ENCODE data around the gene OSBPL5.

Gene OSBPL5

GRCh38 chr11:3184732-3185347 lies 19.7 kb upstream of the OSBPL5 start:
- no peaks in the 10 kb centered on the region for H3K9me2 ChIP-seq (replicated peaks; ENCODE audit: control insufficient read depth, low read length)
- H3K36me3 ChIP-seq (ENCODE audit: control insufficient read depth, low read length), result no peaks in the 10 kb centered on the region
- no peak overlapping the region for H3K4me3 ChIP-seq (ENCODE audit: low read length)
- H3K4me1 ChIP-seq (ENCODE audit: control insufficient read depth, low read length), result no peaks in the 10 kb centered on the region
- no peaks in the 10 kb centered on the region for H4K20me1 ChIP-seq (ENCODE audit: control insufficient read depth, insufficient read depth, low read depth, low read length)
- no peak overlapping the region for H3K4me2 ChIP-seq (ENCODE audit: low read length)
- H3K27ac ChIP-seq (ENCODE audit: low read depth, low read length), result no peak overlapping the region
- H3K27me3 ChIP-seq (ENCODE audit: control insufficient read depth, low read length), result no peaks in the 10 kb centered on the region
- no peaks in the 10 kb centered on the region for H3K9me3 ChIP-seq (ENCODE audit: control insufficient read depth, insufficient read depth, low read length)
- H3K79me2 ChIP-seq (ENCODE audit: control insufficient read depth, low read length), result no peaks in the 10 kb centered on the region
- H3F3A ChIP-seq (ENCODE audit: control insufficient read depth, insufficient read depth), result no peaks in the 10 kb centered on the region
- TF ChIP-seq CTCF (IDR thresholded peaks at IDR 0.05; ENCODE audit: low read depth, low read length, poor library complexity, severe bottlenecking) (no peak), EZH2phosphoT487 (IDR thresholded peaks at IDR 0.05; ENCODE audit: borderline replicate concordance, low read length) (no peak)

- Histone ChIP-seq H3K4me2 (ENCODE audit: low read length) (no peak overlapping the region), H3K27ac (ENCODE audit: low read depth, low read length) (no peak overlapping the region), H3F3A (ENCODE audit: control insufficient read depth, insufficient read depth) (no peaks in the 10 kb centered on the region), H3K79me2 (ENCODE audit: control insufficient read depth, low read length) (no peaks in the 10 kb centered on the region), H3K9me3 (ENCODE audit: control insufficient read depth, insufficient read depth, low read length) (no peaks in the 10 kb centered on the region), H3K4me1 (ENCODE audit: control insufficient read depth, low read length) (no peaks in the 10 kb centered on the region), H3K36me3 (ENCODE audit: control insufficient read depth, low read length) (no peaks in the 10 kb centered on the region), H3K4me3 (ENCODE audit: low read length) (no peak overlapping the region), H3K27me3 (ENCODE audit: control insufficient read depth, low read length) (no peaks in the 10 kb centered on the region), H3K9me2 (replicated peaks; ENCODE audit: control insufficient read depth, low read length) (no peaks in the 10 kb centered on the region), H4K20me1 (ENCODE audit: control insufficient read depth, insufficient read depth, low read depth, low read length) (no peaks in the 10 kb centered on the region)
- TF ChIP-seq EZH2phosphoT487 (IDR thresholded peaks at IDR 0.05; ENCODE audit: borderline replicate concordance, low read length) (no peak), CTCF (IDR thresholded peaks at IDR 0.05; ENCODE audit: low read depth, low read length, poor library complexity, severe bottlenecking) (no peak)
These were observed 18.4 kb upstream of the OSBPL5 start for GRCh38 chr11:3183523-3183922.

GRCh38 chr11:3182462-3182852 lies 17.3 kb upstream of the OSBPL5 start:
- no peak overlapping the region for H3K27ac ChIP-seq (ENCODE audit: low read depth, low read length)
- no peaks in the 10 kb centered on the region for H3K79me2 ChIP-seq (ENCODE audit: control insufficient read depth, low read length)
- H3K9me2 ChIP-seq (replicated peaks; ENCODE audit: control insufficient read depth, low read length), result no peaks in the 10 kb centered on the region
- no peaks in the 10 kb centered on the region for H3K4me1 ChIP-seq (ENCODE audit: control insufficient read depth, low read length)
- TF ChIP-seq EZH2phosphoT487 (IDR thresholded peaks at IDR 0.05; ENCODE audit: borderline replicate concordance, low read length) (no peak), CTCF (IDR thresholded peaks at IDR 0.05; ENCODE audit: low read depth, low read length, poor library complexity, severe bottlenecking) (no peak)
- H4K20me1 ChIP-seq (ENCODE audit: control insufficient read depth, insufficient read depth, low read depth, low read length), result no peaks in the 10 kb centered on the region
- H3K9me3 ChIP-seq (ENCODE audit: control insufficient read depth, insufficient read depth, low read length), result no peaks in the 10 kb centered on the region
- H3F3A ChIP-seq (ENCODE audit: control insufficient read depth, insufficient read depth), result no peaks in the 10 kb centered on the region
- H3K4me2 ChIP-seq (ENCODE audit: low read length), result no peak overlapping the region
- no peaks in the 10 kb centered on the region for H3K27me3 ChIP-seq (ENCODE audit: control insufficient read depth, low read length)
- no peaks in the 10 kb centered on the region for H3K36me3 ChIP-seq (ENCODE audit: control insufficient read depth, low read length)
- H3K4me3 ChIP-seq (ENCODE audit: low read length), result no peak overlapping the region
